GM12878 (cell line): ENCODE measurements around the gene RASD1. TPM values are rescaled to one million over a fixed set of nuclear protein-coding genes. Genes with fewer than 3 reads are reported as not detected.

Source experiments
- ATAC-seq: fragments of 200-7000 bp; cut with Tn5 transposase; 3 replicates; pipeline ENCODE4 v1.9.1; 2020; ENCODE audit warnings: mild to moderate bottlenecking, moderate library complexity
- BruUV-seq: library from RNA; stranded (reverse); fragments of 400-500 nt; replicated peaks from 2 replicates; lab custom pipeline; 2021; lab: Mats Ljungman, UMichigan
- CTCF ChIA-PET: fragments of 300-600 bp; sonication (Branson Sonifier 250); formaldehyde crosslinking; extraction: SDS; loops from one replicate; lab custom pipeline; 2021; ENCODE audit warnings: inconsistent platforms; lab: Yijun Ruan, JAX
- POLR2A ChIA-PET: fragments of 350-600 bp; formaldehyde crosslinking; extraction: SDS; loops from one replicate; lab custom pipeline; 2021; ENCODE audit warnings: inconsistent platforms; lab: Charles Lee
- RAD21 ChIA-PET: fragments of 300-600 bp; sonication (Branson Sonifier 250); formaldehyde crosslinking; loops from one replicate; lab custom pipeline; 2023; ENCODE audit warnings: antibody characterized with exemption; ENCODE audit not compliant: unreplicated experiment; lab: Charles Lee
- SMC1A ChIA-PET: fragments of 300-600 bp; sonication (Branson Sonifier 250); formaldehyde crosslinking; loops from one replicate; lab custom pipeline; 2023; ENCODE audit not compliant: unreplicated experiment, uncharacterized antibody; lab: Charles Lee
- DNase-seq: peaks from one replicate; pipeline ENCODE4 v3.0.0-alpha.2; 2011; ENCODE audit warnings: low read depth, low spot score
- FAIRE-seq: peaks from 3 replicates; lab custom pipeline; 2011; peaks lifted over from hg19 to GRCh38; lab: Jason Lieb, UNC
- H2AFZ ChIP-seq: 2 replicates; pipeline ENCODE4 v1.6.0; 2011; ENCODE audit warnings: low read depth, low read length, control low read depth; ENCODE audit not compliant: control insufficient read depth
- H3K27ac ChIP-seq: 2 replicates; pipeline ENCODE4 v1.5.1; 2011; ENCODE audit warnings: control low read depth; ENCODE audit not compliant: control insufficient read depth, insufficient read depth
- H3K27me3 ChIP-seq, 2 experiments: replicated peaks in 1 of 2; 2 replicates each; pipeline versions ENCODE4 v1.6.0 to v1.6.1; 2011; ENCODE audit warnings: low read length in 1 of 2; ENCODE audit not compliant: control insufficient read depth in 2 of 2, insufficient read depth in 2 of 2
- H3K36me3 ChIP-seq, 2 experiments: 2 replicates each; pipeline ENCODE4 v1.5.1; 2011; ENCODE audit warnings: low read length in 1 of 2; ENCODE audit not compliant: control insufficient read depth in 2 of 2, insufficient read depth in 2 of 2
- H3K4me1 ChIP-seq: 2 replicates; pipeline ENCODE4 v1.6.1; 2011; ENCODE audit warnings: mild to moderate bottlenecking, low read length, moderate library complexity, mixed read lengths; ENCODE audit not compliant: control insufficient read depth, insufficient read depth
- H3K4me2 ChIP-seq: 2 replicates; pipeline ENCODE4 v1.6.0; 2011; ENCODE audit warnings: control low read depth; ENCODE audit not compliant: control insufficient read depth, insufficient read depth
- H3K4me3 ChIP-seq: fragments of 200-600 bp; sonication (generic); 2 replicates; pipeline ENCODE4 v1.5.1; 2016
- H3K79me2 ChIP-seq: 2 replicates; pipeline ENCODE4 v1.6.0; 2011; ENCODE audit warnings: low read length; ENCODE audit not compliant: control insufficient read depth, insufficient read depth
- H3K9ac ChIP-seq: 2 replicates; pipeline ENCODE4 v1.8.0; 2011; ENCODE audit warnings: low read length, control low read depth, mixed read lengths; ENCODE audit not compliant: control insufficient read depth, insufficient read depth
- H3K9me3 ChIP-seq: replicated peaks from 3 replicates; pipeline ENCODE4 v1.5.1; 2011; ENCODE audit warnings: mild to moderate bottlenecking, low read length; ENCODE audit not compliant: control insufficient read depth, insufficient read depth
- H4K20me1 ChIP-seq: 2 replicates; pipeline ENCODE4 v1.6.0; 2011; ENCODE audit not compliant: control insufficient read depth, insufficient read depth
- BCL3 ChIP-seq: IDR thresholded peaks from 2 replicates; pipeline ENCODE4 v1.6.1; 2011; ENCODE audit warnings: borderline replicate concordance, low read depth, mild to moderate bottlenecking, moderate library complexity, low read length; ENCODE audit not compliant: insufficient read depth, poor library complexity, severe bottlenecking
- CREM ChIP-seq: IDR thresholded peaks from 2 replicates; pipeline ENCODE4 v1.6.1; 2014; ENCODE audit warnings: antibody characterized with exemption, low read depth
- CTCF ChIP-seq, 3 experiments: IDR thresholded peaks in 2 of 3; conservative IDR thresholded peaks in 1 of 3; 2 replicates each; pipeline ENCODE4 v1.5.1; 2011; ENCODE audit warnings: low read depth in 3 of 3, low read length in 3 of 3, mild to moderate bottlenecking in 3 of 3, control low read depth in 2 of 3, moderate library complexity in 2 of 3, inconsistent platforms in 1 of 3, mixed read lengths in 1 of 3; ENCODE audit not compliant: control insufficient read depth in 2 of 3, insufficient read depth in 1 of 3; ENCODE audit errors: extremely low read depth in 1 of 3
- CUX1 ChIP-seq: IDR thresholded peaks from 2 replicates; pipeline ENCODE4 v1.6.1; 2012; ENCODE audit warnings: improper control_type of control experiment, low read depth, low read length; ENCODE audit not compliant: insufficient replicate concordance
- HSF1 ChIP-seq: fragments of 150-350 bp; IDR thresholded peaks from 2 replicates; pipeline ENCODE4 v1.6.1; 2014; ENCODE audit warnings: mild to moderate bottlenecking, low read depth, low read length
- NFXL1 ChIP-seq: fragments of 450-650 bp; IDR thresholded peaks from 2 replicates; pipeline ENCODE4 v1.6.1; 2017; ENCODE audit warnings: antibody characterized with exemption, mild to moderate bottlenecking, borderline replicate concordance
- POU2F2 ChIP-seq: IDR thresholded peaks from 3 replicates; pipeline ENCODE4 v1.6.1; 2011; ENCODE audit warnings: low read depth, mild to moderate bottlenecking, low read length, borderline replicate concordance
- RCOR1 ChIP-seq: conservative IDR thresholded peaks from 2 replicates; pipeline ENCODE4 v1.6.1; 2012; ENCODE audit warnings: low read depth, low read length, improper control_type of control experiment
- SIX5 ChIP-seq: IDR thresholded peaks from 2 replicates; pipeline ENCODE4 v1.6.1; 2011; ENCODE audit warnings: mild to moderate bottlenecking, low read depth, low read length, moderate library complexity; ENCODE audit not compliant: severe bottlenecking
- ZBED1 ChIP-seq: IDR thresholded peaks from 2 replicates; pipeline ENCODE4 v1.6.1; 2016; ENCODE audit warnings: borderline replicate concordance
- ZNF622 ChIP-seq: fragments of 450-650 bp; IDR thresholded peaks from 2 replicates; pipeline ENCODE4 v1.6.1; 2017; ENCODE audit warnings: mild to moderate bottlenecking, inconsistent platforms
- WGBS: methylation state at CpG from one replicate; pipeline ENCODE4 v1.1.6; 2016; ENCODE audit warnings: low lambda C conversion rate; ENCODE audit not compliant: insufficient replicate concordance, insufficient coverage; ENCODE audit errors: missing lambda C conversion rate; 5-methylcytosine and 5-hydroxymethylcytosine counted together
- in situ Hi-C: fragments of 300-500 bp; cut with MboI; formaldehyde crosslinking; loops from 9 replicates; pipeline ENCODE4 v1.14.3; 2018; ENCODE audit warnings: mixed read lengths
- intact Hi-C: fragments of 100-400 bp; cut with micrococcal nuclease; formaldehyde crosslinking; loops from one replicate; pipeline ENCODE4 v1.14.2; 2022; ENCODE audit not compliant: unreplicated experiment
- polyA plus RNA-seq, 11 experiments: library from polyadenylated mRNA; depleted of rRNA in 4 of 11; unstranded in 6 of 11; stranded (reverse) in 5 of 11; fragments of >200 nt; fragmentation: Nextera tagmentation in 4 of 11; fragmentation: Illumina TruSeq in 1 of 11; extraction: Ambion mirVana in 4 of 11; extraction: Trizol in 1 of 11; gene quantifications; 1 replicate in 1 of 11; 2 replicates in 10 of 11; pipeline versions ENCODE4 v1.2.1 to v1.2.3, GENCODE V29; 2011 to 2016; ENCODE audit warnings: inconsistent platforms in 2 of 11, missing spikeins in 2 of 11, low read depth in 1 of 11
- total RNA-seq, 4 experiments: library from RNA; depleted of rRNA in 3 of 4; stranded (reverse); fragments of >200 nt in 3 of 4; fragmentation: Illumina TruSeq in 1 of 4; extraction: Trizol in 1 of 4; gene quantifications; 2 replicates each; pipeline versions ENCODE4 v1.2.1 to v1.2.3, GENCODE V29; 2013 to 2021

RASD1 gene
- total and polyA plus RNA-seq, 10 of the 15 experiments (the other 5 are each of a cell fraction or from before 2014, with no cell fraction given) = 0.14 to 0.33 TPM; not detected in 8

- DNase-seq (no peak), FAIRE-seq (no peak), ATAC-seq (no peak)
- Histone ChIP-seq H3K4me2 (peak overlapping the region; percentile 83; the same call in 1 of the 2 replicates), H3K27ac (no peak overlapping the region), H3K9ac (no peak overlapping the region), H3K9me3 (no peaks in the 10 kb centered on the region), H3K36me3 (peaks cover 0 to 1% of the 10 kb centered on the region in 2 experiments; a peak in 1 of 4 replicates), H3K4me1 (peaks cover 4% of the 10 kb centered on the region; the same call in 1 of the 2 replicates), H3K27me3 (peaks cover 2 to 10% of the 10 kb centered on the region in 2 experiments; a peak in 3 of 4 replicates), H3K4me3 (no peak overlapping the region), H4K20me1 (0 out of 2 replicates have a peak, but pooled peaks cover 3% of the 10 kb centered on the region), H3K79me2 (no peaks in the 10 kb centered on the region), H2AFZ (no peak overlapping the region)
- no TSS peak for BruUV-seq
- ChIA-PET RAD21 (interaction anchor here (0.5 to 2.7 kb wide), 5 partner anchors 116 to 538 kb away, joined by 3 to 28 read pairs (median 4); no protein-coding TSS in a partner anchor), SMC1A (interaction anchor here (0.7 to 2.6 kb wide), 4 partner anchors 116 to 296 kb away, joined by 3 to 24 read pairs (median 4); no protein-coding TSS in a partner anchor), CTCF (interaction anchor here (0.6 to 3.9 kb wide), 18 partner anchors 13 to 674 kb away, joined by 3 to 64 read pairs (median 4); partner anchors contain the start of gene PEMT), POLR2A (no interaction called here)
- WGBS = 23% methylated on average over 16 of the region's 19 CpGs
- intact Hi-C loops = loop anchor here (1.0 to 5.0 kb wide), 3 partner anchors 70 to 144 kb away; no protein-coding TSS in a partner anchor
- in situ Hi-C loops = loop anchor here (5.0 kb wide), 2 partner anchors 140 to 145 kb away; no protein-coding TSS in a partner anchor
- TF ChIP-seq SIX5 (no peak), ZBED1 (no peak), BCL3 (no peak), HSF1 (no peak), CUX1 (no peak), CREM (no peak), RCOR1 (no peak), POU2F2 (no peak), CTCF (IDR thresholded peaks at IDR 0.05 in 2 of 3, conservative IDR thresholded peaks at IDR 0.05 in 1 of 3; ENCODE audit: control insufficient read depth in 2 of 3, extremely low read depth in 1 of 3, insufficient read depth in 1 of 3, low read depth in 3 of 3, low read length in 3 of 3) (no peak), NFXL1 (no peak), ZNF622 (no peak)
These were observed 1.1 kb upstream of the RASD1 start for GRCh38 chr17:17497065-17497844.
